PFSK-1 (cell line): Measurements from ENCODE around the gene DNAH6.

ENCODE experiments used
- POLR2AphosphoS5 ChIP-seq: IDR thresholded peaks from 2 replicates; pipeline ENCODE4 v1.6.1; 2012; ENCODE audit warnings: low read depth, mild to moderate bottlenecking, control low read depth, low read length, moderate library complexity
- SIN3A ChIP-seq: IDR thresholded peaks from 2 replicates; pipeline ENCODE4 v1.6.1; 2012; ENCODE audit warnings: mild to moderate bottlenecking, low read length, moderate library complexity, borderline replicate concordance; ENCODE audit not compliant: insufficient read depth

DNA sequence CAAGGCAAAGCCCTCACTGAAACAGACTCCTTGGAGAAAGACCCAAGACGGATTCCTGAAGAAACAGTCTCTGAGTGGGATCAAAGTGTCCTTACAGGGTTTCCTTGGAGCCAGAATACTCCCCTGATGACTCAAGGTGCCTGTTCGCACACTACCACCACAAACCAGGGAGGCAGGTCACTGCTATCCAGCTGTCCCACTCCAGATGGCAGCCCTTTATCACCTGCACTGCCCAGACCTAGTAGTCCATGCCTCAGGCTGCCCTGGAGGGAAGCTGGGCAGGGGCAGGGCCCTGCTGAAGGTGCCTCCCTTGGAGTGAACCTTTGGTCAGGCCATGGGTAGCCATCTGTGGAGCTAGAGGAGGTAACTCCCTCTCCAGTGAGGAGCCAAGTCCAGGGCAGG lies 330.4 kb downstream of the DNAH6 start:
- TF ChIP-seq POLR2AphosphoS5 (no peak), SIN3A (no peak)
